Endothelial cell of umbilical vein (primary cell): ENCODE results near the gene EVPLL. TPM values are rescaled to one million over a fixed set of nuclear protein-coding genes. Genes with fewer than 3 reads are reported as not detected.

Experiments used
- BruUV-seq: library from RNA; stranded (reverse); fragments of 400-500 nt; replicated peaks from 2 replicates; lab custom pipeline; 2021; lab: Mats Ljungman, UMichigan
- CTCF ChIA-PET: fragments of 300-600, 350-600 bp; sonication (Branson Sonifier 250); formaldehyde crosslinking; loops from one replicate; lab custom pipeline; 2021; ENCODE audit warnings: antibody characterized with exemption, inconsistent platforms; lab: Charles Lee
- POLR2A ChIA-PET: fragments of 300-600, 350-600 bp; sonication (Branson Sonifier 250); formaldehyde crosslinking; loops from one replicate; lab custom pipeline; 2021; ENCODE audit warnings: antibody characterized with exemption, inconsistent platforms; lab: Charles Lee
- DNase-seq: peaks from one replicate; pipeline ENCODE4 v3.0.0-alpha.2; 2011; ENCODE audit warnings: low read depth, low spot score
- FAIRE-seq: peaks from 2 replicates; lab custom pipeline; 2011; peaks lifted over from hg19 to GRCh38; lab: Jason Lieb, UNC
- H2AFZ ChIP-seq: 2 replicates; pipeline ENCODE4 v1.6.0; 2012; ENCODE audit warnings: low read depth, low read length, control low read depth, inconsistent platforms
- H3K27ac ChIP-seq: 2 replicates; pipeline ENCODE4 v1.5.1; 2011; ENCODE audit warnings: low read depth, mild to moderate bottlenecking, control low read depth, low read length, moderate library complexity; ENCODE audit not compliant: insufficient read depth
- H3K27me3 ChIP-seq, 2 experiments: 2 replicates each; pipeline versions ENCODE4 v1.6.0 to v1.6.1; 2011; ENCODE audit warnings: low read length in 2 of 2, mixed read lengths in 1 of 2; ENCODE audit not compliant: control insufficient read depth in 2 of 2, insufficient read depth in 2 of 2
- H3K36me3 ChIP-seq, 2 experiments: 2 replicates in 1 of 2; 3 replicates in 1 of 2; pipeline ENCODE4 v1.5.1; 2011; ENCODE audit warnings: low read length in 2 of 2, mild to moderate bottlenecking in 1 of 2, moderate library complexity in 1 of 2; ENCODE audit not compliant: control insufficient read depth in 2 of 2, insufficient read depth in 2 of 2; ENCODE audit errors: extremely low read depth in 1 of 2
- H3K4me1 ChIP-seq: 3 replicates; pipeline ENCODE4 v1.5.1; 2011; ENCODE audit warnings: mild to moderate bottlenecking, low read length; ENCODE audit not compliant: control insufficient read depth, insufficient read depth; ENCODE audit errors: extremely low read depth
- H3K4me2 ChIP-seq: 2 replicates; pipeline ENCODE4 v1.6.1; 2011; ENCODE audit warnings: low read length, control low read depth, mixed read lengths; ENCODE audit not compliant: insufficient read depth
- H3K4me3 ChIP-seq, 3 experiments: fragments of 200-600 bp in 1 of 3; sonication (generic), shearing (Covaris generic) in 1 of 3; replicated peaks in 1 of 3; 2 replicates each; pipeline ENCODE4 v1.5.1; 2011 to 2016; ENCODE audit warnings: control low read depth in 3 of 3, low read length in 3 of 3, mild to moderate bottlenecking in 2 of 3, inconsistent platforms in 1 of 3, low read depth in 1 of 3, moderate library complexity in 1 of 3; ENCODE audit not compliant: insufficient read depth in 1 of 3
- H3K79me2 ChIP-seq: 2 replicates; pipeline ENCODE4 v1.6.0; 2012; ENCODE audit warnings: low read length, inconsistent platforms; ENCODE audit not compliant: control insufficient read depth, insufficient read depth
- H3K9ac ChIP-seq: replicated peaks from 2 replicates; pipeline ENCODE3; 2011; ENCODE audit warnings: low read length, control low read depth; ENCODE audit not compliant: insufficient read depth; ENCODE audit errors: extremely low read depth
- H3K9me1 ChIP-seq: replicated peaks from 3 replicates; pipeline ENCODE4 v1.6.0; 2011; ENCODE audit warnings: mild to moderate bottlenecking, low read length; ENCODE audit not compliant: control insufficient read depth, insufficient read depth; ENCODE audit errors: extremely low read depth
- H3K9me3 ChIP-seq: replicated peaks from 2 replicates; pipeline ENCODE4 v1.5.1; 2012; ENCODE audit warnings: low read length, inconsistent platforms; ENCODE audit not compliant: control insufficient read depth, insufficient read depth
- H4K20me1 ChIP-seq: replicated peaks from 2 replicates; pipeline ENCODE3; 2011; ENCODE audit warnings: mild to moderate bottlenecking, low read length; ENCODE audit not compliant: control insufficient read depth, insufficient read depth; ENCODE audit errors: extremely low read depth
- EZH2 ChIP-seq: IDR thresholded peaks from 2 replicates; pipeline ENCODE4 v1.6.1; 2012; ENCODE audit warnings: borderline replicate concordance, low read depth, mild to moderate bottlenecking, moderate library complexity, low read length, inconsistent platforms; ENCODE audit not compliant: severe bottlenecking
- FOS ChIP-seq: IDR thresholded peaks from 2 replicates; pipeline ENCODE4 v1.6.1; 2011; ENCODE audit warnings: mild to moderate bottlenecking, low read length, moderate library complexity, borderline replicate concordance; ENCODE audit not compliant: insufficient read depth
- GATA2 ChIP-seq: IDR thresholded peaks from 2 replicates; pipeline ENCODE4 v1.7.0; 2011; ENCODE audit warnings: low read depth, mild to moderate bottlenecking, moderate library complexity, mixed read lengths, low read length; ENCODE audit not compliant: insufficient read length, insufficient read depth
- JUN ChIP-seq: IDR thresholded peaks from 2 replicates; pipeline ENCODE4 v1.6.1; 2011; ENCODE audit warnings: borderline replicate concordance, low read depth; ENCODE audit not compliant: insufficient read length, insufficient read depth
- POLR2A ChIP-seq: IDR thresholded peaks from 2 replicates; pipeline ENCODE4 v1.6.1; 2012; ENCODE audit warnings: low read depth, mild to moderate bottlenecking, control low read depth, low read length
- dilution Hi-C: fragments of 300-500 bp; cut with MboI; formaldehyde crosslinking; loops from one replicate; pipeline ENCODE4 v1.15.0; 2019; ENCODE audit warnings: low sequenced_read_pairs; ENCODE audit not compliant: extremely low pct_ligation_motif_present
- intact Hi-C: fragments of 100-400 bp; cut with micrococcal nuclease; formaldehyde crosslinking; loops from one replicate; pipeline ENCODE4 v1.10.0; 2022
- polyA plus RNA-seq, 4 experiments: library from polyadenylated mRNA; depleted of rRNA in 3 of 4; stranded (reverse) in 3 of 4; unstranded in 1 of 4; fragments of >200 nt; gene quantifications; 2 replicates each; pipeline versions ENCODE4 v1.2.1 to v1.2.3, GENCODE V29; 2011 to 2012; ENCODE audit warnings: missing spikeins in 1 of 4
- total RNA-seq: library from RNA; stranded (reverse); gene quantifications from 2 replicates; pipeline ENCODE4 v1.2.3, GENCODE V29; 2021
- TF ChIP-seq, protein P1 (sequence below), 2 donors: IDR thresholded peaks; 1 replicate in 1 of 2; 2 replicates in 1 of 2; pipeline ENCODE4 v1.5.1; 2011; ENCODE audit warnings: low read length in 2 of 2, mild to moderate bottlenecking in 2 of 2, moderate library complexity in 2 of 2, control low read depth in 1 of 2, inconsistent platforms in 1 of 2, low read depth in 1 of 2; ENCODE audit not compliant: insufficient read depth in 1 of 2; ENCODE audit errors: extremely low read depth in 1 of 2
- TF ChIP-seq, protein P2 (sequence below): IDR thresholded peaks from 2 replicates; pipeline ENCODE4 v1.6.1; 2011; ENCODE audit not compliant: insufficient read depth, insufficient read length

EVPLL gene
- total and polyA plus RNA-seq, 2 donors (not counting 3 experiments of a cell fraction or from before 2014, with no cell fraction given): not detected

DNA sequence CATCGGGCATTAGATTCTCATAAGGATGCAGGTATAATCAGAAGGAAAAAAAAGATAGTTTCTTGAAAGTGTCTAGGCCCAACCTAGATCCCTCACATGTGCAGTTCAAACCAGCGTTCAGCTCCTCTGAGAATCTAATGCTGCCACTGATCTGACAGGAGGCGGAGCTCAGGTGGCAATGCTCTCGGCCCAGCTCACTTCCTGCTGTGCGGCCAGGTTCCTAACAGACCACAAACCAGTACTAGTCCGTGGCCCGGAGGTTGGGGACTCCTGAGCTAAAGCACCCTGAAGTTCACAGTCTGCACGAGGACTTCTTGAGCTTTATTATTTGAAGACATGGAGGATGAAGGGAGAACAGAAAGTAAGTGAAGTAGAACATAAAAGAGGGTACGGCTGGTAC lies 45.7 kb upstream of the EVPLL start:
- no peaks in the 10 kb centered on the region for H4K20me1 ChIP-seq
- no peaks in the 10 kb centered on the region for H3K9me3 ChIP-seq
- H3K9me1 ChIP-seq: no peaks in the 10 kb centered on the region
- H3K4me1 ChIP-seq: no peaks in the 10 kb centered on the region
- DNase-seq (no peak), FAIRE-seq (no peak)
- CTCF ChIA-PET: interaction anchor here (3.4 kb wide), 1 partner anchor 8 kb away, joined by 10 read pairs; no protein-coding TSS in a partner anchor
- dilution Hi-C loops: no loop called here
- intact Hi-C loops: no loop called here
- H3K27me3 ChIP-seq: no peaks in the 10 kb centered on the region
- H3K36me3 ChIP-seq: peaks cover 0 to 13% of the 10 kb centered on the region in 2 experiments
- H3K4me3 ChIP-seq: no peak overlapping the region
- no TSS peak for BruUV-seq
- no peak overlapping the region for H3K27ac ChIP-seq
- no peak for TF ChIP-seq EZH2
- TF ChIP-seq JUN: no peak
- no peak for TF ChIP-seq FOS
- TF ChIP-seq GATA2: no peak
- TF ChIP-seq, protein P1, sequence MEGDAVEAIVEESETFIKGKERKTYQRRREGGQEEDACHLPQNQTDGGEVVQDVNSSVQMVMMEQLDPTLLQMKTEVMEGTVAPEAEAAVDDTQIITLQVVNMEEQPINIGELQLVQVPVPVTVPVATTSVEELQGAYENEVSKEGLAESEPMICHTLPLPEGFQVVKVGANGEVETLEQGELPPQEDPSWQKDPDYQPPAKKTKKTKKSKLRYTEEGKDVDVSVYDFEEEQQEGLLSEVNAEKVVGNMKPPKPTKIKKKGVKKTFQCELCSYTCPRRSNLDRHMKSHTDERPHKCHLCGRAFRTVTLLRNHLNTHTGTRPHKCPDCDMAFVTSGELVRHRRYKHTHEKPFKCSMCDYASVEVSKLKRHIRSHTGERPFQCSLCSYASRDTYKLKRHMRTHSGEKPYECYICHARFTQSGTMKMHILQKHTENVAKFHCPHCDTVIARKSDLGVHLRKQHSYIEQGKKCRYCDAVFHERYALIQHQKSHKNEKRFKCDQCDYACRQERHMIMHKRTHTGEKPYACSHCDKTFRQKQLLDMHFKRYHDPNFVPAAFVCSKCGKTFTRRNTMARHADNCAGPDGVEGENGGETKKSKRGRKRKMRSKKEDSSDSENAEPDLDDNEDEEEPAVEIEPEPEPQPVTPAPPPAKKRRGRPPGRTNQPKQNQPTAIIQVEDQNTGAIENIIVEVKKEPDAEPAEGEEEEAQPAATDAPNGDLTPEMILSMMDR (IDR thresholded peaks at IDR 0.05; ENCODE audit: extremely low read depth in 1 of 2, insufficient read depth in 1 of 2, low read depth in 1 of 2, low read length in 2 of 2): no peak
- TF ChIP-seq, protein P2, sequence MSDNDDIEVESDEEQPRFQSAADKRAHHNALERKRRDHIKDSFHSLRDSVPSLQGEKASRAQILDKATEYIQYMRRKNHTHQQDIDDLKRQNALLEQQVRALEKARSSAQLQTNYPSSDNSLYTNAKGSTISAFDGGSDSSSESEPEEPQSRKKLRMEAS: no peak
- no peak for TF ChIP-seq POLR2A
- H2AFZ ChIP-seq: no peak overlapping the region
- no peak overlapping the region for H3K4me2 ChIP-seq
- H3K79me2 ChIP-seq: no peaks in the 10 kb centered on the region
- POLR2A ChIA-PET: no interaction called here
- H3K9ac ChIP-seq: no peak overlapping the region
